Bronchial epithelial cell (primary cell): ENCODE data around the gene KREMEN2. TPM values are rescaled to one million over a fixed set of nuclear protein-coding genes. Genes with fewer than 3 reads are reported as not detected.
A peak's percentile ranks its signal among the peaks of the same experiment; 100 is the strongest.

Experiments
- DNase-seq: peaks from one replicate; pipeline ENCODE4 v3.0.0-alpha.2; 2010; ENCODE audit warnings: low read depth
- FAIRE-seq: peaks from 2 replicates; lab custom pipeline; 2011; peaks lifted over from hg19 to GRCh38; lab: Jason Lieb, UNC
- H3K27me3 ChIP-seq: 2 replicates; pipeline ENCODE4 v1.5.1; 2011; ENCODE audit warnings: low read length; ENCODE audit not compliant: control insufficient read depth, insufficient read depth
- H3K36me3 ChIP-seq: 2 replicates; pipeline ENCODE4 v1.5.1; 2011; ENCODE audit warnings: low read length; ENCODE audit not compliant: control insufficient read depth, insufficient read depth
- H3K4me3 ChIP-seq: 2 replicates; pipeline ENCODE4 v1.5.1; 2011; ENCODE audit warnings: mild to moderate bottlenecking, low read depth, low read length, control low read depth
- CTCF ChIP-seq: IDR thresholded peaks from 2 replicates; pipeline ENCODE4 v1.5.1; 2011; ENCODE audit warnings: mild to moderate bottlenecking, moderate library complexity, low read length, control low read depth, inconsistent platforms; ENCODE audit not compliant: insufficient read depth, severe bottlenecking
- total RNA-seq: library from RNA; depleted of rRNA; stranded (reverse); fragments of >200 nt; gene quantifications from 2 replicates; pipeline ENCODE4 v1.2.1, GENCODE V29; 2014

The KREMEN2 gene
- total RNA-seq, 1 donor from 2014 or later = 1.1 TPM

GRCh38 chr16:2976201-2976600 is 12.1 kb downstream of the KREMEN2 start:
- DNase-seq (no peak), FAIRE-seq (no peak)
- H3K4me3 ChIP-seq = no peak overlapping the region
- H3K36me3 ChIP-seq = peaks cover 1% of the 10 kb centered on the region
- H3K27me3 ChIP-seq = no peaks in the 10 kb centered on the region
- TF ChIP-seq CTCF = no peak

DNA sequence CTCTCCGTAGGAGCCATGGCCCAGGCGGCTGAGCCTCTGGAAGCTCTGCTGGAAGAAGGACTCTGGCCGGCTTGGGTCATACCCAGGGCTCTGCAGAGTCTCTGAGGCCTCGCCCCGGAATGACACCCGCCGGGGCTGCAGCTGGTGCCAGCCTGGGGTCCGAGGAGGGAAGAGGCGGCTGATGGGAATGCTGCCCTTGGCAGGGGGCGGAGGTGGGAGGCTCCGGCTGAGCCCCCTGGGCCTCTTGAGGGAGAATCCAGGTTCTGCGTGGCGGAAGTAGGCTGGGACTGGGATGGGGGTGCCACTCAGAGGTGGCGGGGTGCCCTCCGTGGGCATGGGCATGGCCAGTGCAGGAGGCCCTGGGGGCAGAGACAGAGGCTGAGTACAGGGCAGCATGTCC is 12.6 kb downstream of the KREMEN2 start:
- DNase-seq (no peak), FAIRE-seq (no peak)
- Histone ChIP-seq H3K4me3 (no peak overlapping the region), H3K36me3 (peaks cover 1% of the 10 kb centered on the region), H3K27me3 (no peaks in the 10 kb centered on the region)
- TF ChIP-seq CTCF = no peak

DNA sequence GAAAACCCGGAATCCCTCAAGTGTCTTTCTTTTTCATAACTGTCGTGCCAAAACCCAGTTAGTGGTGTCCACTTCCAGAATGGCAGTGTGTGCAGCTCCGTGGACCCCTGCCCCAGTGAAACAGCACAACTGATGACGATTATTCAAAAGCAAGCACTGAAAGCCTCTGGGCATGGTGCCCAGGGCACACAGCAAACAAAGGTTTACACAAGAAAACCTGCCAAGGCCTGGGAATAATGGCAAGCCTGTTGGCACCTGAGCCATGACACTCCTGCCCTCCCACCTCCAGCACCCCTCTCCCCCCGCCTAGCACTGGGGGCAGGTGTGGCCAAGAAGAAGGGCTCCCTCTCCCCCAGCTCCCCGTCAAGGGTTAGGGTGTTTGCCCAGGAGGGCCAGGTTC is 13.4 kb downstream of the KREMEN2 start:
- H3K36me3 ChIP-seq = peaks cover under 1% of the 10 kb centered on the region
- no peak overlapping the region for H3K4me3 ChIP-seq
- DNase-seq = no peak
- H3K27me3 ChIP-seq = no peaks in the 10 kb centered on the region
- peak; percentile 13 for FAIRE-seq
- TF ChIP-seq CTCF = no peak

DNA sequence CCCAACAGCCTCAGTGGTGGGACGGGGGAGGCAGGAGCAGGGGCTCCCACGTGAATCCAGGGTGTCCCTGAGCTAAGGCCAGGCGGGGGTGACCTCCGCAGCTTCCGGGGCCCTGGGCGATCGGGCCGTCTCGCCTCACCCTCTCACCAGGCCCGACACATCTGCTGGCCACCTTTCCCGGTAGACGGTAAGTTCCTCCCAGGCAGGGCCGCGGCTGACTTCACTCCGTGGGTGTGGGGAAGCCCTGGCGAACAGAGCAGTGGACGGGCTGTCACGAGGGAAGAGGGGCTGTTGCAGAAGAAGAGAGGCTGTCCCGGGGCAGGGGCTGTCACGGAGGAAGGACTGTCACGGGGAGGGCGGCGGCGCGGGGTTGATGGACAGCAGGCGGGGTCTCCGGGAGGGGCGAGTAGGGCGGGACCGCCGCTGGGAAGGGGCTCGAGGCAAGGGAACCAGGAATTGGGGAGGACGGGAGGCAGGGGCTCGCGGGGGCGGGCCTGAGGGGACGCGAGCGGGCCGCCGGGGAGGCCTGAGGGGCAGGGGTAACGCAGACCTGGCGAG is 15.7 kb downstream of the KREMEN2 start:
- peak overlapping the region; percentile 65 for H3K4me3 ChIP-seq
- no peaks in the 10 kb centered on the region for H3K36me3 ChIP-seq
- FAIRE-seq (no peak), DNase-seq (no peak)
- TF ChIP-seq CTCF = no peak
- no peaks in the 10 kb centered on the region for H3K27me3 ChIP-seq

DNA sequence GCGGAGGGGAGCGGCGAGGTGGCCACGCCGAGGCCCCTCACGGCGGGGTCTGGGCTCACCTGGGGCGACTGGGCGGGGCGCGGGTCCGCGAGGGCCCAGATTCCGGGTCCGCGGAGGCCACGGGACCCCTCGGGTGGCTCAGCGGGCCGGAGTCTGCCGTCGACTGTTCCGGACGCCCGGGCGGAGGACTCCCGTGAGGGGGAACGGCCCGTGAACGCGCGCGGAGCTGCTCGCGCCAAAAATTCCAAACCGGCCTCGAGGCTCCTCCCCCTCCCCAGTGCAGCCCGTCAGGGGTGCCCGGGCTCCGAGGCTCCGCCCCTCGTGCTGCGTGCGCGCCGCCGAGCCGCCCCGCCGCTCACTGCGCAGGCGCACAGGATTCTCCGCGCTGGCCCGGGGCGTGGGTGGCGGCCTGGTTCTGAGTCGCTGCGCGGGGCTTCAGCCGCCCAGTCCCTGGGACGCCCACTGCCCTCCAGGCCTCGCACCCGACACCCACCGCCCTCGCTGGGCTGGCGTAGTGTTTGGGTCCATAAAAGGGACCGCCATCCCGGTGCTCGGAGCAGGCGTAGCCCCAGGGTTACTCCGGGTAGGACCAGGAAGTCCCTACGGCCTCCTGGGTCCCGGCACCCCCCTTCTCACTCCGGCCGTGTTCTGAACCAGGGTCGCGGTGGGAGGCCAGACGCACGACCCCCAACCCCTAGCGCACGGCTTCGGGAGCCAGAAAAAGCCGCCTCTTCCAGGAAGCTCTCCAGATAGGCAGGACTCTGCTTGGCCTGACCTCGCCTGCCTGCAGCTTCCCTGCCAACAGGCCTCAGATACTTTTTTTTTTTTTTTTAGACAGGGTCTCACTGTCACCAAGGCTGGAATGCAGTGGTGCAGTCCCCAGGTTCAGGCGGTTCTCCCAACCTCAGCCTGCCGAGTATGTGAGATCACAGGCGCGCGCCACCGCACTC is 16.4 kb downstream of the KREMEN2 start, which contains the start of gene PKMYT1:
PKMYT1 (minus strand) TSS at position 220 of the 950 bp plus-strand sequence. CDS start 789 bp downstream, outside the sequence.
- TF ChIP-seq CTCF = no peak
- Histone ChIP-seq H3K36me3 (no peaks in the 10 kb centered on the region), H3K4me3 (peak within 1 kb of the TSS; percentile 65), H3K27me3 (no peaks in the 10 kb centered on the region)
- FAIRE-seq (no peak), DNase-seq (peak; percentile 66)
